Testis (tissue), 3 donors: ENCODE results near the gene MT1X. TPM values are rescaled to one million over a fixed set of nuclear protein-coding genes. Genes with fewer than 3 reads are reported as not detected.
A peak's percentile ranks its signal among the peaks of the same experiment; 100 is the strongest.

ENCODE experiments used
- DNase-seq: peaks from one replicate; pipeline ENCODE4 v3.0.0-alpha.2; 2019
- H3K27ac ChIP-seq, 2 donors: fragments of 200-600 bp; sonication (generic); one replicate each; pipeline ENCODE4 v1.5.1; 2019
- H3K27me3 ChIP-seq: fragments of 200-600 bp; sonication (generic); one replicate; pipeline ENCODE4 v1.5.1; 2019
- H3K36me3 ChIP-seq: fragments of 200-600 bp; sonication (generic); one replicate; pipeline ENCODE4 v1.5.1; 2017; ENCODE audit warnings: low read depth; ENCODE audit errors: missing control alignments
- H3K4me1 ChIP-seq: fragments of 200-600 bp; sonication (generic); one replicate; pipeline ENCODE4 v1.5.1; 2019
- H3K4me3 ChIP-seq, 2 donors: fragments of 200-600 bp; sonication (generic); one replicate each; pipeline ENCODE4 v1.5.1; 2017 to 2019
- H3K9me3 ChIP-seq: fragments of 200-600 bp; sonication (generic); one replicate; pipeline ENCODE4 v1.5.1; 2017
- CTCF ChIP-seq, 3 experiments: fragments of 450-650 bp in 2 of 3; fragments of 200-600 bp in 1 of 3; sonication (generic) in 1 of 3; IDR thresholded peaks; one replicate each; pipeline ENCODE4 v1.5.1; 2016 to 2019; ENCODE audit warnings: antibody characterized with exemption in 3 of 3, mild to moderate bottlenecking in 2 of 3, moderate library complexity in 1 of 3
- POLR2A ChIP-seq: fragments of 450-650 bp; IDR thresholded peaks from one replicate; pipeline ENCODE4 v1.6.1; 2017; ENCODE audit warnings: antibody characterized with exemption, mild to moderate bottlenecking, moderate library complexity
- WGBS, 2 donors: methylation state at CpG; one replicate each; pipeline ENCODE4 v1.1.5; 2018; 5-methylcytosine and 5-hydroxymethylcytosine counted together
- intact Hi-C: fragments of 100-400 bp; cut with DNase I; formaldehyde crosslinking; loops from one replicate; pipeline ENCODE4 v1.15.1; 2023; ENCODE audit warnings: low total_unique reads
- polyA plus RNA-seq: library from polyadenylated mRNA; stranded (reverse); fragments of 350-450 nt; fragmentation: Illumina TruSeq; extraction: RNeasy Lipid Tissue Mini Kit (QIAGEN cat#74804); gene quantifications from one replicate; pipeline ENCODE4 v1.2.3, GENCODE V29; 2014; ENCODE audit warnings: low read depth, low replicate concordance; ENCODE audit not compliant: insufficient read depth
- total RNA-seq, 2 donors: library from RNA; depleted of rRNA; stranded (reverse); fragments of >200 nt; gene quantifications; one replicate each; pipeline ENCODE4 v1.2.3, GENCODE V29; 2016

MT1X gene
- total and polyA plus RNA-seq, 3 donors from 2014 or later = 51.7 to 180 (median 77.0) TPM

- Histone ChIP-seq H3K4me1 (no peaks in the 10 kb centered on the region), H3K27me3 (no peaks in the 10 kb centered on the region), H3K36me3 (no peaks in the 10 kb centered on the region), H3K27ac (no peak within 1 kb of the TSS), H3K4me3 (no peak within 1 kb of the TSS), H3K9me3 (no peaks in the 10 kb centered on the region)
- WGBS, 2 donors = 76 to 82% methylated on average over 5 to 7 of the region's 7 CpGs
- DNase-seq = no peak
- TF ChIP-seq CTCF (IDR thresholded peaks at IDR 0.05) = no peak
- no peak for TF ChIP-seq POLR2A
- intact Hi-C loops = no loop called here
Observed at GRCh38 chr16:56651586-56651985, 30.7 kb upstream of the MT1X start, which contains the start of gene MT1B. Gene MT1B, plus strand, starts transcription at chr16:56651886. Its CDS starts 68 bp downstream, at chr16:56651954.

GRCh38 chr16:56652600-56652999 lies 29.7 kb upstream of the MT1X start:
- no peak for DNase-seq
- no peak overlapping the region for H3K27ac ChIP-seq
- TF ChIP-seq POLR2A (no peak), CTCF (IDR thresholded peaks at IDR 0.05) (no peak)
- intact Hi-C loops = no loop called here
- no peaks in the 10 kb centered on the region for H3K4me1 ChIP-seq
- H3K36me3 ChIP-seq = no peaks in the 10 kb centered on the region
- WGBS, 2 donors = 86 to 88% methylated on average over 1 of the region's 1 CpG
- H3K27me3 ChIP-seq = no peaks in the 10 kb centered on the region
- no peaks in the 10 kb centered on the region for H3K9me3 ChIP-seq
- H3K4me3 ChIP-seq = no peak overlapping the region

- DNase-seq = no peak
- H3K27ac ChIP-seq = no peak overlapping the region
- no peak for TF ChIP-seq POLR2A
- H3K36me3 ChIP-seq = no peaks in the 10 kb centered on the region
- H3K4me3 ChIP-seq = no peak overlapping the region
- H3K4me1 ChIP-seq = no peaks in the 10 kb centered on the region
- WGBS, 2 donors = 84 to 91% methylated on average over 7 of the region's 7 CpGs
- intact Hi-C loops = no loop called here
- H3K9me3 ChIP-seq = no peaks in the 10 kb centered on the region
- no peaks in the 10 kb centered on the region for H3K27me3 ChIP-seq
Observed at GRCh38 chr16:56653218-56653617, 29.1 kb upstream of the MT1X start.

- Histone ChIP-seq H3K27ac (peak within 1 kb of the TSS in 1 of 2 donors; percentile 25), H3K4me1 (no peaks in the 10 kb centered on the region), H3K27me3 (no peaks in the 10 kb centered on the region), H3K9me3 (no peaks in the 10 kb centered on the region), H3K4me3 (peak within 1 kb of the TSS; percentile 29 to 60), H3K36me3 (no peaks in the 10 kb centered on the region)
- DNase-seq = peak; percentile 85
- intact Hi-C loops = no loop called here
- TF ChIP-seq POLR2A (no peak), CTCF (IDR thresholded peaks at IDR 0.05) (no peak)
- WGBS, 2 donors = 5 to 16% methylated on average over 7 to 45 of the region's 46 CpGs
Observed at GRCh38 chr16:56657555-56658326, 24.5 kb upstream of the MT1X start, which contains the start of gene MT1F. Gene MT1F, plus strand, starts transcription at chr16:56657959. Its CDS starts 100 bp downstream, at chr16:56658059.

GRCh38 chr16:56658327-56658875 lies 23.9 kb upstream of the MT1X start:
- no peak for DNase-seq
- intact Hi-C loops = no loop called here
- Histone ChIP-seq H3K36me3 (no peaks in the 10 kb centered on the region), H3K27ac (no peak overlapping the region), H3K4me1 (peaks cover 4% of the 10 kb centered on the region), H3K27me3 (no peaks in the 10 kb centered on the region), H3K9me3 (no peaks in the 10 kb centered on the region), H3K4me3 (peak overlapping the region in 1 of 2 donors; percentile 60)
- no peak for TF ChIP-seq CTCF (IDR thresholded peaks at IDR 0.05)
- TF ChIP-seq POLR2A = no peak
- WGBS, 2 donors = 40% methylated on average over 9 to 10 of the region's 10 CpGs
